SK-N-SH (cell line): ENCODE data around the gene OXSR1.

Experiments used
- CTCF ChIP-seq: fragments of 200-600 bp; sonication (generic); IDR thresholded peaks from 2 replicates; pipeline ENCODE4 v1.6.1; 2017; ENCODE audit warnings: antibody characterized with exemption, mild to moderate bottlenecking, moderate library complexity
- TAF1 ChIP-seq: IDR thresholded peaks from 2 replicates; pipeline ENCODE4 v1.6.1; 2012; ENCODE audit warnings: low read depth, mild to moderate bottlenecking, low read length, moderate library complexity, borderline replicate concordance

DNA sequence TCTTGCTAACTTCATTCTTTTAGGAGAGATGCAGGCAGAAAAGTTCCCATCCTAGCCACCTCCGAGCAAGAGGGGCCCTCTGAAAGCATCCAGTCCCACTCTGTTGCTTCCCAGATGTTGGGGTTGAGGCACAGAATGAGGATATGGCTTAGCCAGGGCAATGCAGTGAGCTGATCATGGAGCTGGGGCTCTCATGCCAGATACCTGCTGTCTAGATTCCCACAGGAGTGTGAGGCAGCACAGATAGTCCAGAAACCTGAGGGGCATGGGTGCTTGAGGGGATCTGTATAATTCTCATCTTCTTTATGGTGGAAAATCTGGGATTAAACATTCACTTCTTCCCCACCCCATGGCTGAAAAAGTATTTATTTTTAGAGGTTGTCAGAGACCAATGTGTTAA lies 101.5 kb downstream of the OXSR1 start:
- no peak for TF ChIP-seq CTCF
- TF ChIP-seq TAF1: no peak
